HepG2 (cell line): Measurements from ENCODE around the gene SPRYD4. TPM values are rescaled to one million over a fixed set of nuclear protein-coding genes. Genes with fewer than 3 reads are reported as not detected.

Source experiments
- CHCHD3 ChIP-seq: sonication (generic); formaldehyde crosslinking; IDR thresholded peaks from 2 replicates; pipeline ENCODE4 v1.8.0; 2022; ENCODE audit warnings: mild to moderate bottlenecking, missing genetic modification reagents, moderate library complexity
- DBP ChIP-seq: sonication (generic); formaldehyde crosslinking; IDR thresholded peaks from 2 replicates; pipeline ENCODE4 v1.4.0; 2020; ENCODE audit warnings: missing genetic modification reagents; ENCODE audit errors: not compliant biosample characterization
- DNMT1 ChIP-seq: sonication (generic); formaldehyde crosslinking; IDR thresholded peaks from 2 replicates; pipeline ENCODE4 v1.5.1; 2020; ENCODE audit warnings: mild to moderate bottlenecking, missing genetic modification reagents
- FOXK1 ChIP-seq: sonication (generic); formaldehyde crosslinking; IDR thresholded peaks from 2 replicates; pipeline ENCODE4 v1.4.0; 2020; ENCODE audit warnings: low read depth, missing genetic modification reagents, borderline replicate concordance
- FOXK2 ChIP-seq: fragments of 450-650 bp; IDR thresholded peaks from 2 replicates; pipeline ENCODE4 v1.6.1; 2016
- FOXP1 ChIP-seq, 2 experiments: fragments of 450-650 bp in 1 of 2; IDR thresholded peaks; 2 replicates each; pipeline ENCODE4 v1.6.1; 2017 to 2018; ENCODE audit warnings: antibody characterized with exemption in 1 of 2
- HDAC2 ChIP-seq: sonication (generic); formaldehyde crosslinking; IDR thresholded peaks from 2 replicates; pipeline ENCODE4 v1.4.0; 2020; ENCODE audit warnings: missing genetic modification reagents
- HNRNPH1 ChIP-seq: fragments of 200-400 bp; formaldehyde crosslinking; optimal IDR thresholded peaks from 2 replicates; pipeline ENCODE3; 2017; ENCODE audit warnings: mild to moderate bottlenecking, low read depth, low read length
- HOXA3 ChIP-seq: sonication (generic); formaldehyde crosslinking; IDR thresholded peaks from 2 replicates; pipeline ENCODE4 v1.5.0; 2020; ENCODE audit warnings: missing genetic modification reagents
- IRF1 ChIP-seq: sonication (generic); formaldehyde crosslinking; IDR thresholded peaks from 2 replicates; pipeline ENCODE4 v1.4.0; 2020; ENCODE audit warnings: low read depth, mild to moderate bottlenecking, missing genetic modification reagents
- KAT8 ChIP-seq: IDR thresholded peaks from 2 replicates; pipeline ENCODE4 v1.6.1; 2016; ENCODE audit warnings: missing genetic modification reagents, missing compliant biosample characterization
- POGK ChIP-seq: sonication (generic); formaldehyde crosslinking; conservative IDR thresholded peaks from 2 replicates; pipeline ENCODE4 v1.8.0; 2022; ENCODE audit warnings: mild to moderate bottlenecking, moderate library complexity, missing genetic modification reagents
- POLR2AphosphoS2 ChIP-seq: IDR thresholded peaks from 2 replicates; pipeline ENCODE4 v1.6.1; 2011; ENCODE audit warnings: low read depth, low read length, improper control_type of control experiment
- SAP130 ChIP-seq: IDR thresholded peaks from 2 replicates; pipeline ENCODE4 v1.6.1; 2016; ENCODE audit warnings: low read depth
- THAP8 ChIP-seq: sonication (generic); formaldehyde crosslinking; IDR thresholded peaks from 2 replicates; pipeline ENCODE4 v1.5.1; 2020; ENCODE audit warnings: missing genetic modification reagents, mild to moderate bottlenecking, borderline replicate concordance
- TOE1 ChIP-seq: sonication (generic); formaldehyde crosslinking; IDR thresholded peaks from 2 replicates; pipeline ENCODE4 v1.4.0; 2020; ENCODE audit warnings: mild to moderate bottlenecking, missing genetic modification reagents
- TSC22D2 ChIP-seq: sonication (generic); formaldehyde crosslinking; IDR thresholded peaks from 2 replicates; pipeline ENCODE4 v1.5.1; 2020; ENCODE audit warnings: missing genetic modification reagents, mild to moderate bottlenecking, borderline replicate concordance
- ZMYM4 ChIP-seq: sonication (generic); formaldehyde crosslinking; IDR thresholded peaks from 2 replicates; pipeline ENCODE4 v1.8.1; 2023; ENCODE audit warnings: mild to moderate bottlenecking, missing genetic modification reagents
- ZNF280D ChIP-seq: sonication (generic); formaldehyde crosslinking; IDR thresholded peaks from 2 replicates; pipeline ENCODE4 v1.5.1; 2020; ENCODE audit warnings: mild to moderate bottlenecking, missing genetic modification reagents
- ZNF331 ChIP-seq: sonication (generic); formaldehyde crosslinking; IDR thresholded peaks from 2 replicates; pipeline ENCODE4 v1.4.0; 2020; ENCODE audit warnings: missing genetic modification reagents
- ZNF546 ChIP-seq: sonication (generic); formaldehyde crosslinking; conservative IDR thresholded peaks from 2 replicates; pipeline ENCODE4 v1.8.1; 2023; ENCODE audit warnings: mild to moderate bottlenecking, missing genetic modification reagents
- ZNF607 ChIP-seq: sonication (generic); formaldehyde crosslinking; IDR thresholded peaks from 2 replicates; pipeline ENCODE4 v1.5.1; 2020; ENCODE audit warnings: missing genetic modification reagents, mild to moderate bottlenecking, borderline replicate concordance
- ZNF713 ChIP-seq: sonication (generic); formaldehyde crosslinking; IDR thresholded peaks from 2 replicates; pipeline ENCODE4 v1.4.0; 2020; ENCODE audit warnings: mild to moderate bottlenecking, missing genetic modification reagents
- polyA plus RNA-seq, 8 experiments: library from polyadenylated mRNA; depleted of rRNA in 3 of 8; stranded (reverse) in 7 of 8; unstranded in 1 of 8; fragments of >200 nt; fragmentation: Illumina TruSeq in 4 of 8; extraction: Trizol in 4 of 8; gene quantifications; 2 replicates each; pipeline versions ENCODE4 v1.2.1 to v1.2.3, GENCODE V29; 2011 to 2016; ENCODE audit warnings: low read depth in 4 of 8, missing spikeins in 1 of 8, mixed read lengths in 1 of 8; ENCODE audit not compliant: insufficient read depth in 1 of 8
- total RNA-seq, 5 experiments: library from RNA; depleted of rRNA; stranded (reverse); fragments of >200 nt; fragmentation: Illumina TruSeq; extraction: Trizol; gene quantifications; 2 replicates each; pipeline ENCODE4 v1.2.3, GENCODE V29; 2016; ENCODE audit warnings: low read depth in 1 of 5

The SPRYD4 gene
- total and polyA plus RNA-seq, 2 of the 13 experiments (the other 11 are each of a cell fraction or from before 2014, with no cell fraction given), result 3.9 to 4.5 TPM

- TF ChIP-seq ZMYM4 (peak; percentile 98), ZNF713 (no peak), DNMT1 (CRISPR knock-in tag) (no peak), POLR2AphosphoS2 (no peak), TOE1 (peak; percentile 91), ZNF331 (CRISPR knock-in tag) (peak; percentile 94), DBP (CRISPR knock-in tag) (peak; percentile 19), ZNF546 (CRISPR knock-in tag) (no peak; the same call in 1 of the 2 replicates), SAP130 (CRISPR knock-in tag) (peak; percentile 99), IRF1 (CRISPR knock-in tag) (0 out of 2 replicates have a peak, but pooled peaks have one; percentile 76), CHCHD3 (CRISPR knock-in tag) (no peak), POGK (no peak), ZNF607 (peak; percentile 91; the same call in 1 of the 2 replicates), HDAC2 (CRISPR knock-in tag) (peak; percentile 93), FOXP1 (IDR thresholded peaks at IDR 0.05) (no peak), FOXP1 (CRISPR knock-in tag; IDR thresholded peaks at IDR 0.05) (no peak), FOXK1 (peak; percentile 94), FOXK2 (peak; percentile 67; the same call in 1 of the 2 replicates), HNRNPH1 (no peak), TSC22D2 (CRISPR knock-in tag) (0 out of 2 replicates have a peak, but pooled peaks have one; percentile 58), HOXA3 (peak; percentile 99), ZNF280D (peak; percentile 84; the same call in 1 of the 2 replicates), KAT8 (CRISPR knock-in tag) (peak; percentile 99), THAP8 (CRISPR knock-in tag) (peak; percentile 45; the same call in 1 of the 2 replicates)
Measured at GRCh38 chr12:56468216-56469006, at the start of gene SPRYD4 (continued).
